K562 (cell line): ENCODE data around the gene GNG14. TPM values are rescaled to one million over a fixed set of nuclear protein-coding genes. Genes with fewer than 3 reads are reported as not detected.

Experiments used
- BACH1 ChIP-seq: fragments of 200-800 bp; sonication (Bioruptor generic); IDR thresholded peaks from 2 replicates; pipeline ENCODE4 v1.6.1; 2016; ENCODE audit warnings: missing genetic modification characterization, missing compliant biosample characterization
- BCOR ChIP-seq: fragments of 450-650 bp; IDR thresholded peaks from 2 replicates; pipeline ENCODE4 v1.6.1; 2016
- CCAR2 ChIP-seq: fragments of 200-400 bp; formaldehyde crosslinking; IDR thresholded peaks from 2 replicates; pipeline ENCODE4 v1.6.1; 2017; ENCODE audit warnings: mild to moderate bottlenecking, low read depth, low read length
- CLOCK ChIP-seq: fragments of 250-450 bp; sonication (Bioruptor Pico); IDR thresholded peaks from 2 replicates; pipeline ENCODE4 v1.4.0; 2020; ENCODE audit warnings: mild to moderate bottlenecking, moderate library complexity, borderline replicate concordance
- DPF2 ChIP-seq: fragments of 450-650 bp; IDR thresholded peaks from 2 replicates; pipeline ENCODE4 v1.6.1; 2016
- E2F1 ChIP-seq: sonication (generic); formaldehyde crosslinking; IDR thresholded peaks from 2 replicates; pipeline ENCODE4 v1.8.1; 2023; ENCODE audit warnings: mild to moderate bottlenecking, missing genetic modification reagents, moderate library complexity
- ELF1 ChIP-seq: fragments of 200-800 bp; sonication (Bioruptor generic); IDR thresholded peaks from 2 replicates; pipeline ENCODE4 v1.6.1; 2016; ENCODE audit warnings: missing genetic modification characterization, missing compliant biosample characterization
- FIP1L1 ChIP-seq: fragments of 200-400 bp; formaldehyde crosslinking; IDR thresholded peaks from 2 replicates; pipeline ENCODE4 v1.6.1; 2018; ENCODE audit warnings: mild to moderate bottlenecking, low read depth, low read length; ENCODE audit not compliant: poor library complexity, severe bottlenecking
- FOXK1 ChIP-seq: sonication (generic); formaldehyde crosslinking; IDR thresholded peaks from 2 replicates; pipeline ENCODE4 v1.8.0; 2022; ENCODE audit warnings: missing genetic modification reagents, mild to moderate bottlenecking, borderline replicate concordance
- GATAD2B ChIP-seq: fragments of 450-650 bp; IDR thresholded peaks from 2 replicates; pipeline ENCODE4 v1.6.1; 2017; ENCODE audit warnings: mild to moderate bottlenecking, borderline replicate concordance
- HLTF ChIP-seq: fragments of 450-650 bp; IDR thresholded peaks from 2 replicates; pipeline ENCODE4 v1.6.1; 2016
- HMGN3 ChIP-seq: IDR thresholded peaks from 2 replicates; pipeline ENCODE4 v1.6.1; 2011; ENCODE audit warnings: borderline replicate concordance, low read depth, mild to moderate bottlenecking, mixed read lengths, low read length; ENCODE audit not compliant: insufficient read length; ENCODE audit errors: extremely low read depth
- KDM4B ChIP-seq, 2 experiments: fragments of 450-650 bp in 1 of 2; sonication (generic) in 1 of 2; IDR thresholded peaks; 2 replicates each; pipeline ENCODE4 v1.6.1; 2016 to 2017; ENCODE audit warnings: borderline replicate concordance in 2 of 2, antibody characterized with exemption in 1 of 2, low read depth in 1 of 2, mild to moderate bottlenecking in 1 of 2
- KLF10 ChIP-seq: fragments of 250-450 bp; sonication (Bioruptor Pico); IDR thresholded peaks from 2 replicates; pipeline ENCODE4 v1.6.1; 2021; ENCODE audit warnings: matching md5 sums
- MBD2 ChIP-seq: sonication (generic); IDR thresholded peaks from 2 replicates; pipeline ENCODE4 v1.6.1; 2016; ENCODE audit warnings: low read depth, borderline replicate concordance
- MEF2A ChIP-seq: IDR thresholded peaks from 2 replicates; pipeline ENCODE4 v1.6.1; 2011; ENCODE audit warnings: low read depth, mild to moderate bottlenecking, low read length, moderate library complexity; ENCODE audit not compliant: control insufficient read depth
- MTA1 ChIP-seq: fragments of 450-650 bp; IDR thresholded peaks from 2 replicates; pipeline ENCODE4 v1.6.1; 2017; ENCODE audit warnings: borderline replicate concordance
- NR2C2 ChIP-seq, 2 experiments: fragments of 200-800 bp in 1 of 2; sonication (Bioruptor generic) in 1 of 2; sonication (generic) in 1 of 2; formaldehyde crosslinking in 1 of 2; IDR thresholded peaks; 2 replicates each; pipeline versions ENCODE4 v1.6.1 to v1.8.0; 2016 to 2022; ENCODE audit warnings: mild to moderate bottlenecking in 1 of 2, missing compliant biosample characterization in 1 of 2, missing genetic modification characterization in 1 of 2, missing genetic modification reagents in 1 of 2
- PYGO2 ChIP-seq: fragments of 450-650 bp; IDR thresholded peaks from 2 replicates; pipeline ENCODE4 v1.6.1; 2016; ENCODE audit warnings: mild to moderate bottlenecking, missing genetic modification characterization, moderate library complexity, missing compliant biosample characterization
- RAD21 ChIP-seq, 2 experiments: fragments of 250-450 bp in 1 of 2; fragments of 450-650 bp in 1 of 2; sonication (Bioruptor Pico) in 1 of 2; formaldehyde crosslinking in 1 of 2; IDR thresholded peaks in 1 of 2; conservative IDR thresholded peaks in 1 of 2; 2 replicates each; pipeline versions ENCODE4 v1.4.0 to v1.8.0; 2020 to 2022; ENCODE audit warnings: mild to moderate bottlenecking in 2 of 2, moderate library complexity in 1 of 2
- RFX5 ChIP-seq: IDR thresholded peaks from 2 replicates; pipeline ENCODE4 v1.6.1; 2011; ENCODE audit warnings: low read depth, mild to moderate bottlenecking, improper control_type of control experiment, low read length
- SNRNP70 ChIP-seq: fragments of 200-400 bp; formaldehyde crosslinking; optimal IDR thresholded peaks from 2 replicates; pipeline ENCODE3; 2017; ENCODE audit warnings: low read depth, low read length
- ZNF133 ChIP-seq: fragments of 250-450 bp; sonication (Bioruptor Pico); IDR thresholded peaks from 2 replicates; pipeline ENCODE4 v1.4.0; 2020; ENCODE audit warnings: mild to moderate bottlenecking
- ZNF384 ChIP-seq: IDR thresholded peaks from 2 replicates; pipeline ENCODE4 v1.6.1; 2012; ENCODE audit warnings: low read depth, low read length, improper control_type of control experiment
- ZNF696 ChIP-seq: fragments of 250-450 bp; sonication (Bioruptor Pico); conservative IDR thresholded peaks from 2 replicates; pipeline ENCODE4 v1.4.0; 2020; ENCODE audit warnings: mild to moderate bottlenecking, moderate library complexity
- polyA plus RNA-seq, 8 experiments: library from polyadenylated mRNA; depleted of rRNA in 4 of 8; stranded (reverse) in 5 of 8; unstranded in 3 of 8; fragments of >200 nt; fragmentation: Nextera tagmentation in 2 of 8; fragmentation: Illumina TruSeq in 1 of 8; extraction: Ambion mirVana in 2 of 8; extraction: Trizol in 1 of 8; gene quantifications; 2 replicates each; pipeline versions ENCODE4 v1.2.1 to v1.2.3, GENCODE V29; 2011 to 2014; ENCODE audit warnings: inconsistent platforms in 1 of 8, missing spikeins in 1 of 8
- total RNA-seq, 7 experiments: library from RNA; depleted of rRNA in 6 of 7; stranded (reverse); fragments of >200 nt in 6 of 7; fragmentation: Illumina TruSeq in 2 of 7; extraction: Trizol in 2 of 7; gene quantifications; 2 replicates each; pipeline versions ENCODE4 v1.2.1 to v1.2.3, GENCODE V29; 2011 to 2021; ENCODE audit warnings: low replicate concordance in 1 of 7

Gene GNG14
- total and polyA plus RNA-seq, 9 of the 15 experiments (the other 6 are each of a cell fraction or from before 2014, with no cell fraction given), result not detected

- TF ChIP-seq CLOCK (no peak), ZNF696 (CRISPR knock-in tag) (no peak), RAD21 (CRISPR knock-in tag; conservative IDR thresholded peaks at IDR 0.05 in 1 of 2, IDR thresholded peaks at IDR 0.05 in 1 of 2) (peak in 1 of 2 experiments; percentile 7; a peak in 1 of 4 replicates), MTA1 (0 out of 2 replicates have a peak, but pooled peaks have one; percentile 22), BCOR (no peak), KDM4B (IDR thresholded peaks at IDR 0.05; ENCODE audit: borderline replicate concordance in 2 of 2, low read depth in 1 of 2) (peak in 1 of 2 experiments; percentile 48; a peak in 1 of 4 replicates), CCAR2 (no peak), E2F1 (CRISPR knock-in tag) (peak; percentile 20; the same call in 1 of the 2 replicates), FIP1L1 (peak; percentile 53), HMGN3 (no peak), SNRNP70 (no peak), NR2C2 (CRISPR knock-in tag; IDR thresholded peaks at IDR 0.05) (peak; percentile 94), NR2C2 (tag; IDR thresholded peaks at IDR 0.05) (peak; percentile 99), BACH1 (tag) (0 out of 2 replicates have a peak, but pooled peaks have one; percentile 37), FOXK1 (CRISPR knock-in tag) (no peak), RFX5 (no peak), KLF10 (CRISPR knock-in tag) (no peak), MEF2A (no peak), PYGO2 (tag) (peak; percentile 48; the same call in 1 of the 2 replicates), MBD2 (peak; percentile 31; the same call in 1 of the 2 replicates), DPF2 (0 out of 2 replicates have a peak, but pooled peaks have one; percentile 21), GATAD2B (no peak), ELF1 (tag) (peak; percentile 99), HLTF (no peak), ZNF384 (no peak; the same call in 1 of the 2 replicates), ZNF133 (CRISPR knock-in tag) (no peak)
Measured at GRCh38 chr19:12669270-12670158, 18.3 kb upstream of the GNG14 start (continued).
